Erythroblast (primary cell): ENCODE measurements around the gene UPP2.

ENCODE experiments used
- GATA1 ChIP-seq: IDR thresholded peaks from 2 replicates; pipeline ENCODE4 v1.6.1; 2011; ENCODE audit warnings: low read depth, mild to moderate bottlenecking, control low read depth, low read length, moderate library complexity
- POLR2A ChIP-seq: IDR thresholded peaks from 2 replicates; pipeline ENCODE4 v1.6.1; 2011; ENCODE audit warnings: mild to moderate bottlenecking, low read length

- TF ChIP-seq POLR2A (no peak), GATA1 (no peak)
Observed at GRCh38 chr2:158115202-158115767, 13.6 kb downstream of the UPP2 start.
